SKM-1 treated with dmso at 0.1 percent for 144 hours (cell line): ENCODE data around the gene B3GALT6.

Experiments
- DNase-seq: peaks from one replicate; lab custom pipeline; 2025; ENCODE audit not compliant: unreplicated experiment; lab: John Stamatoyannopoulos, UW

B3GALT6 gene

DNA sequence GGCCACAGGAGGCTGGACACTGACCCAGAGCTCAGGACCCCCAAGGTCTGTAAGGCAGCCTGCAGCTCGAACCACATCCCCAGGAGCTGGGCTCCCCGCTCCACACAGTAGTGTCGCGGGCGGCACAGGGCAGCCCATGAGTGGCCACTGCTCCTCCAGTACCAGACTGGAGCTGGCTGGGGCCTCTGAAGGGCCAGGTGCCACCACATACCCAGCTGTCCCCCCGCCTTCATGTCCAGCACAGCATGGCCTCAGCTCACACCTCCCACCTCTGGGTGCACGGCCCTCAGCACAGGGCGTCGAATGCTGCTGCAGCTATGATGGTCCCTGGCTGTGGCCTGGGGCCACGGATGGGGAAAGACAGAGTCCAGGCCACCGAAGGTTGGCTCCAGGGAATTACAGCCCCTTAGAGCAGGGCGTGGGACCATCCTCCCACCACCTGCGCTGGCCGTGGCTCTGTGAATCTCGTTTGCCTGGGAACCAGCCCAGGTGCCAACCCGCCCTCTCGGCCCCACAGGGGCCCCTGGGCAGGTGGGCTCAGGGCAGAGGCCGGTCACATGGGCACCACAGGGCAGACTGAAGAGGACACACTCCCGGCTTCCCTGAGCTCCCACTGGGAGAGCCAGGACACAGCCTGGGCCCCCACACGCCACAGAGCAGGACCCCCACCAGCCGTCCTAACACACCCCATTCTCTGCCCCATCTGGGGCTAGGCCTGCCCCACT, 16.0 kb upstream of the B3GALT6 start:
- no peak for DNase-seq

DNA sequence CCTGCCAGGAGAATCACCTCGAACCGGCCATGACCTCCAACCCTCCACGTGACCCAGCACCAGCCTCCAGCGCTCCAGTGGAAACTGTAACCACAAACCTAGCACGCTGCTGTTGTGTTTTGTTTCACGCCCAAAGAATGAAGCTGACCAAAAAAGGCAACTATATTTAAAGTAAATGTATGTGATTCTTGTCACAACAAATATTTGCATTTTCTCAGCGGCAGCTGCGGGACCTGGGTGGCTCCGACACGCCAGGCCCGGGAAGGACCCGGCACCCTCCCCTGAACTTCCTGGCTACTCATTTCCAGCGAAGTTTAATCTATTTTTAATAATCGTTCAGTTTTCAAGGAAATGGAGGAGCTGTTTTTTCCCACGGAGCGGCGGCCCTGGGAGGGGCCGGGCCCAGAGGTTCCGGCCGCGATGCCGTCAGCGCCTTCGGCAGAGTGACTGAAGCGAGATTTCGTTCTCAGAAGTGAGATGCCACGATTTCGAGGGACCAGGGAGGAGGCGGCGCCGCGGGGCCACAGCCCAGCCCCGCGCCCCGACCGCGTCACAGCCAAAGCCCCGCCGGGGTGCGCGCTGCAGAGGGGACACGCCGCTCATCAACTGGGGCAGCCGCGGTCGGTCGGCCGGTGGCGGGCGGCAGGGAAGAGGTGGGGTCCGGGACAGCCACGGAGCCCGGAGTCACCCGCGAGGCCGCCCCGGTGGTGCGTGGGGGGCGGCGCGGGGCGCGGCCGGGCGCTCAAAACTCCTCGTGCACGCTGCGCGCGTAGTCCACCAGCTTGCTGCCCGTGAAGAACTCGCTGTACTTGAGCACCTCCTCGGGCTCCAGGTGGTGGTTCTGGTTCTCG, 15.0 kb upstream of the B3GALT6 start:
- DNase-seq, result no peak

DNA sequence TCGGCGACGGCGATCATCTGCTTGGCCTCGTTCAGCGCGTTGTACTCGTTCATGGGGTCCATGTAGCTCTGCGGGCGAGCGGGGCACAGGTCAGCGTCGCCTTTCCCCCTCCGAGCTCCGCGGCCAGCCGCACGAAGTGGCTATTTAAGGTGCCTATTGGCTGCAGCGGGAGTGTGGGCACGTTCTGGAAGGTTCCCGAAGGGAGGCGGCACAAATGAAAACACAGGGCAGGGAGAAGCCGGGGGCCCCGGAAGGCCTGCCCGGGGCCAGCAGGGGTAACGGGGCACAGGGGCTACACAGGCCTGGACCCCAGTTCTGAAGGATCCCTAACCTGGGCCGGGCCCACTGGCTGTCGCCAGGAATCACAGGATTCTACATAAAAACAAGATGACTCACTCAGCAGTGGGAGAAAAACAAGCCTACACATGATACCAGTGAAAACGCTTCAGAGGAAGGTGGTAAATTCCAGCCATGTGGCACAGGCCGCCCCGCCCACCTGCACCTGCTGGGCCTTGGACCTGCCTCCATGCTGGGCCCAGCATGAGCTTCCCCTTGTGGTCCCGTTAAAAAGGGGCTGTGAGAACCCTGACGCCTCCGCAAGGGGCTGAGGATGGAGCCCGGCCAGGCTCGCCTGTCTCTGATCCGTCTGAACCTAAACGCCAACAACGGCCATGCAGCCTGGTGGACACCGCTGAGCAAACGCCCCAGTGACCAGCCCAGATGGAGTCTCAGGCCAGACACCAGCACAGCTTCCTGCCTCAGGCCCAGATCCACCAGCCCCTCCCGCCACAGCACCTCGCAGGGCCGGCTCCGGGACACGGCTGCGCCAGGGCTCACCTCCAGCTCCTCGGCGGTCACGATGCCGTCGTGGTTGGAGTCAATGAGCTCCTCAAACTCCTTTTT, 14.2 kb upstream of the B3GALT6 start:
- no peak for DNase-seq

DNA sequence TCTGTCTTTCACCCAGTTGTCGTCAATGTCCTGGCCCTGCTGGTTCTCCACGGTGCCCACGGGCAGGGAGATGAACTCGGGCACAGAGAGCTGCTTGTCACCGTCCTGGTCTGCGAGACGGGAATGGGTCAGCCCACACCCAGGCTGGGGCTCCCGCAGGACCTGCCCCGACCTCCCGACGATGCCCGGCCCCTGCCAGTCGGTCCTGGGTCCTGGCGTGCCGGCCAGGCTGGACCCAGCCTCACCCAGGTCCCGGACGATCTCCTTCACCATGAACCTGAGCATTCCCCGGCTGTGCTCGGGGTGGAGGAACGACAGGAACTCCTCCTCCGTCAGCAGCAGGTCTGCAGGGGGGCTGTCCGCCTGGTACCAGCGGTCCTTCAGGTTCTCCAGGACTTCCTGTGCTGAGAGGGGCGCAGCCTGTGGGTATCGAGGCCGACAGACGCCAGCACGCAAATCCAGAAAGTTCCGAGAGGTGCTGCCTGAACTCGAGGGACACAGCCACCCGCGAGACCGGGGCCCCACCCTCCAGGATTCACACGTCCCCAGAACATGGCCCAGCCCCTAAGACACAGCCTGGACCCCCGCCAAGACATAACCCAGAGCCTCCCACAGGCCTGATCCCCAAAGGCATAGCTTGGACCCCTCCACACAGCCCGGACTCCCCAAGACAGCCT, 13.4 kb upstream of the B3GALT6 start:
- DNase-seq, result no peak

DNA sequence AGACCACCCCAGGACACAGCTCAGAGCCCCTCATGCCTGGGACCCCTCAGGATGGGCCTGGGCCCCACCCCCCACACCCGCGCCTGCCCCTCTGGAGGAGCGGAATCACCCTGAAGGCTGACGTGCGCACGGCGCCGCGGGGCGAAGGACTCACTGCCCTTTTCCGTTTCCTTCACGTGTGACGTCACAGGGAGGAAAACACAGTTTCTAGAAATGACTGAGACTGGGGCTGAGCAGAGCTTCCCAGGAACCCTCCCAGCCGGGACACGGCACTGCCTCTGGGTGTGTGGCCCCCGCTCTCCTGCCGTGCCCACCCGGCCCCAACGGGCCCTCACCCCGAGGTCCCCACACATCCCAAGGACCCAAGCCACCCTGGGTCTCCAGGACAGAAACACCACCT, 12.7 kb upstream of the B3GALT6 start:
- no peak for DNase-seq

DNA sequence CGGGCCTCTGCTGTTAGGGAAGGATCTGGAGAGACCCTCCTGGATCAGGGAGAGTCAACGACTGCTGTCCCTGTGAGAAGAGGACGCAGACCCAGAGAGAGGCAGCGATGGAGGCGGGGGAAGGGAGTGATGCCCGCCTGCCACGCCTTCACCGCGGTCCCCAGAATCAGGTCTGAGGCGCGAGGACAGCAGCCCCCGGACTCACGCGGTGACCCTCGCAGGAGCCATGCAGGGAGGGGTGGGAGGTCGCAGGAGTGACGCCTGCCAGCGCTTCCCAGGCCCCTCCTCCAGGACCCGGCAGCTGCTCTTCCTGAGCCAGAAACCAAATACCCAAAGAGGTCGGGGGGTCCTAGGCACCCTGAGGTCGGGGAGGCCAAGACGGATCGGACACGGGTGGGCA, 11.8 kb upstream of the B3GALT6 start:
- no peak for DNase-seq

DNA sequence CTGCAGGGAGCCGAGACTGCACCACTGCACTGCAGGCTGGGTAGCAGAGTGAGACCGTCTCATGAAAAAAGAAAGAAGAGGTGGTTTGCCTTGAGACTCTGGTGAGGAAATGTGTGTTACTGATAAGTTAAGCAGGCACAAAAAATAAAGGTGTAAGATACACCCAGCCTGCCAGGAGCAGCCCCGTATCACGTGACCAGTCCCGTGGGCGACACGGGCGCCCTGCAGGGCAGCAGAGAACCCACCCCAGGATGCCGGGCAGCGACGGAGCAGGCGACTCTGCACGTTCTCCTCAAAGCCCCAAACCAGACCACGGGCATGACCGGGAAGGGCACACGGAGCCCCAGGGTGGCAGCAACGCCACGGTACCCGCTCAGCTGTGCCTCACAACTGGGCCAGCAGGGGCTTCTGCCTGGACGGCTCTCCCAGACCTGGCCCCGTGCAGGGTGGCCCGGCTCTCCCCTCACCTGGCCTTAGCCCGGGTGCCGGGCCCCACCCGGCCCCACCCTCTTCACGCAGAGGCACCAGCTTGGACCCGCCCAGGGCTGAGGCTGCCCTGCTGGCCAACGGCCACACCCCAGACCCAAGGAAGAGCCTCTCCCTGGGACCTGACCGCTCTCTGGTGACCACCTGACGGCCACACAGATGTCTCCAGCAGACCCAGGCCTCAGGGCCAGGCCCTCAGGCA, 10.0 kb upstream of the B3GALT6 start:
- DNase-seq, result no peak

DNA sequence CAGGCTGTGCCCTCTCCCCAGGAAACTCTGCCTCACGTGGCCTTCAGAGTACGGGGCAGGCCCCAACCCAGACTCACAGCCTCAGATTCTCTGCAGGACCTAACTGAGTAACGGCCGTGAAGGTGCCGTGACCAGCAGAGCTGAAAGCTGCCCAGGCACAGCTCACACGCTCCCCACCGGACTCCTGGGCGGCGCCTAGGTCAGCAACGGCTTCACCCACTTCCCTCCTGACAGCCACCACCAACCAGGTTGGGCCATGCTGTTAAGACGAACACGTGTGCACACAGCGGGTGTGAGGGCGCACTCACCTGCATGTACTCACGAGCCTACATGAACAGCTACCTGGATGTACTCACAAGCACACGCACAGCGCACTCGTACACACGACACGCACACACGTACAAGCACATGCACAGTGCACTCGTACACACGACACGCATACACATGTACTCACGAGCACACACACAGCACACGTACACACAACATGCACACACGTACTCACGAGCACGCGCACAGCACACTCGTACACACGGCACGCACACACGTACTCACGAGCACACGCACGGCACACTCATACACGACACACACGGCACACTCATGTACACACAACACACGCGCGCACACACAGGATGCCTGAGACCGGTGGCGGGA, 9.3 kb upstream of the B3GALT6 start:
- DNase-seq, result no peak

DNA sequence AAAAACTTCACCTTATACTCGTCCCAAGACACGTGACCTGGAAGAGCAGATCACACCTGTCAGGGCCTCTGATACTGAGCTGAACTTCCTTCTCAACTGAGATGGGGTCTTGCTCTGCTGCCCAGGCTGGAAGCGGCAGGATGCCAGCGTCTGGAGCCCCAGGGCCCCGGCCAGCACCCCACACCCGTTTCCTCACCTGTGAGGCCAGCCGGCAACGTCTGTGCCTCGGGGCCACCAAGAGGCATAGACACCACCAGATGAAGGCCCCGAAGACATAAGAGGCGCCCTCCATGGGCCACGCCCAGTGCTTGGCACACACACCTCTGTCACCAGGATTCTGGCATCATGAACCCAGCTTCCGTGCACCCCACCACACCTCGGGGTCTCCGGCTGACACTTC, 8.7 kb upstream of the B3GALT6 start:
- DNase-seq, result no peak

DNA sequence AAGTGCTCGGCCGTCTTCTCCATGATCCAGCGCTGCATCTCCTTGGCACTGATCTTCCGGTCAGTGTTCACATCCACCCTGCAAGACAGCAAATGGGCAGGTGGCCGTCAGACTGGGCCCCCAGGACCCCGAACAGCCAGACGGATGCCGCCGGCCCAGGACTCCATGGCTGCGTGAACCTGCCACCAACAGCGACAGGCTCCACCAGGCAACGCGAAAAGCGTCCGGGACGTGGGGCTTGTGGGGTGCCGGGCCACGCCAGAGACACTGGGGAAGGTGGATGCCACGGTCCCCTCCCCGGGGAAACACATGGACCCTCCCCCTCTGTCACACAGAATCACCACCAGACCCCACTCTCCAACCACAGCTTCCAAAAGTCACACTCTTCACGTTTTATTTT, 8.1 kb upstream of the B3GALT6 start:
- no peak for DNase-seq

DNA sequence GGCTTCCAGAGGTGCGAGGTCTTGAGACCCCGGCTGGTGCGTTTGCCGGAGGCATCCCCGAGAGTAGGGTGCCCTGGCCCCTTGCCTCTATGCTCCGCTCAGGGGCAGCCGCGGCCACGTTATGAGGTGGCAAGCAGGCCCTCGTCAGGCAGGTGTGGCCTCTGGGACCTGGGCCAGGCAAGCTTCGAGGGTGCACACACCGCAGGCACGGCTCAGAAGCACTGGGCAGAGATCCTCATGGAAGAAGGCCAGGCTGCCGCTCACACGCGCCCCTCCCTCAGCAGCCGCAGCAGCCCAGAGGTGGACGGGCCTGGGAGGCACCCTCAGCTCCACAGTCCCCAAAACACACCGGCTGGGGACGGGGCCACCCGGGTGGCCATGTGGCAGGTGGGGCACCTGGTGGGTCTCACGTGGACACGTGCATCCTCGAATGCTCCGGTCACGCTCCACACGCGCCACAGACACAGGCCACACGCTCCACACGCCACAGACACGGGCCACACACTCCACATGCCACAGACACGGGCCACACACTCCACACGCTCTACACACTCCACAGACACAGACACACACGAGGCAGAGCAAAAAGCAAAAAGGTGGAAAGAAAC, 6.7 kb upstream of the B3GALT6 start:
- DNase-seq, result no peak

DNA sequence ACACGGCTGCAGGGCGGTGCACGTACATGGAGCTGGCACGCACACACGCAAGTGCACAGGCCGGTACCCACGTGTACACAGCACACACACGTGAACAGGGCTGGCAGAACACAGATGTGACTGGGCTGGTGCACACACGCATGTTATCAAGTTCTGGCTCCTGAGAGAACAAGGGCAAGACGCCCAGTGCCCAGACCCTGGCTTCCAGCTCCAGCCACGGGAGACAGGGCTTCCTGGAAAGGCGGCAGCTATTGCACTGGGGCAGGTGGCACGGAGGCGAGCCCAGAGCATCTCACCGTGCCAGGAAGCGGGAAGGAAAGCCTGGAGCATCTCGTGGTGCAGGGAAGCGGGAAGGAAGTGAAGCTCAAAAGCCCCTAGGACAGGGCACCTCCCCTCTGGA, 6.1 kb upstream of the B3GALT6 start:
- no peak for DNase-seq

DNA sequence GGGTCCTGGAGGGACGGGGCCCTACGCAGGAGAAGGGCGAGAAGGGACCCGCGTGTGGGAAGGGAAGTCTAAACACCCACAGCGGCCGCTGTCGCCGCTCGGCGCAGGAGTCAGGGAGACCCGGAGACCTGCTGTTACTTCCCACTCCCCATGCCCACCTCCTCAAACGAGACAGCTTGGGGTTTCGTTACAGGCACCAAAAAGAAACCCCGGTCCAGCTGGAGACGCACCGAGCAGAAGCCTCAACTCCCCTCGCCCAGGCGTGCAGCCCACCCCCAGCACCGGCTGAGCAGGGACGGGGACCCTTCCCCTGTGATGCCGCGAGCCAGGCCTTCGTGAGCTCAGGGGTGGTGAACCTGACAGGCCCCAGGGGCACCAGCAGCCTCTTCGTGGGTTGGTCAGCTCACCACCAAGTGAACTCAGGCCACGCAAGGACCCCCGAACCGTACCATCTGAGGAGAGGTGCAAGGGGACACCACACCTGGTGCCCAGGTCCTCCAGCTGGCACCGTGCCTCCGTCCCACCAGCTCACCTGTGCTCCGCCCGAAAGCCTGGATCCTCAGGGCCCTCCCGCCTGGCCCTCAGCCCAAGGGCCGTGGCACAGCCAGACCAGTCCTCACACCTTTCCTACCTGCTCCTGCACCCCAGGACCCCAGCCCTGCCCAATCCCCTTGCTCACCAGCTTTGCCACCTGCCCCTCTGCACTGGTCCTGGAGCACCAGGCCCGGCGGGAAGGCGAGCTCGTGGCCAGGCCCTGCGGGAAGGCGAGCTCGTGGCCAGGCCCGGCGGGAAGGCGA, 5.3 kb upstream of the B3GALT6 start:
- no peak for DNase-seq

DNA sequence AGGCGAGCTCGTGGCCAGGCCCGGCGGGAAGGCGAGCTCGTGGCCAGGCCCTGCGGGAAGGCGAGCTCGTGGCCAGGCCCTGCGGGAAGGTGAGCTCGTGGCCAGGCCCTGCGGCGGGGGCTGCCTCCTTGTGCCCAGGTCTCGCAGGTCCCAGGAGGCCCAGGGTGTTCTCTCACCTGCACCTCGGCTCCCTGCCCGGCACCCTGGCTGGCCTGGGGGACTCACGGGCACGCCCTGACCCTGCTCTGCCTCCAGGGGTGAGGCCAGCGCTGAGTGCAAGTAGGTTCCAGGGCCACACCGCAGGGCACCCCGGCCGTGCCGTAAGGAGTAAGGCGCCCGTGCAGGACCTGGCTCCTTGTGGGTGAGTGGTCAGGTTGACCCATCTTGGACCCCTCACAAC, 4.7 kb upstream of the B3GALT6 start:
- DNase-seq, result no peak

DNA sequence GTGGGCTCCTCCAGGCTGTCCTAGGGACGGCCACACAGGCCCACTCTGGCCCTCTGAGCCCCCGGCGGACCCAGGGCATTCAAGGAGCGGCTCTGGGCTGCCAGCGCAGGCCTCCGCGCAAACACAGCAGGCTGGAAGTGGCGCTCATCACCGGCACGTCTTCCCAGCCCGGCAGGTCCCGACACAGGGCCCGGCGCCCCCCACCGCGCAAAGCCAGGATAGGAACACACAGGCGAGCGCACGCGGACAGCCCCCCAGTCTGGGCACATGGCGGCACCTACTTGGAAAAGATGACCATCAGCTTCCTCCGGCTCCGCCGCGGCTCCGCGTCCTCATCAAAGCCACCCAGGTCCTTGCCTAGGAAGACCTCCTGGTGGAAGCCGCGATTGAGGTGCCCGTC, 3.9 kb upstream of the B3GALT6 start:
- no peak for DNase-seq

DNA sequence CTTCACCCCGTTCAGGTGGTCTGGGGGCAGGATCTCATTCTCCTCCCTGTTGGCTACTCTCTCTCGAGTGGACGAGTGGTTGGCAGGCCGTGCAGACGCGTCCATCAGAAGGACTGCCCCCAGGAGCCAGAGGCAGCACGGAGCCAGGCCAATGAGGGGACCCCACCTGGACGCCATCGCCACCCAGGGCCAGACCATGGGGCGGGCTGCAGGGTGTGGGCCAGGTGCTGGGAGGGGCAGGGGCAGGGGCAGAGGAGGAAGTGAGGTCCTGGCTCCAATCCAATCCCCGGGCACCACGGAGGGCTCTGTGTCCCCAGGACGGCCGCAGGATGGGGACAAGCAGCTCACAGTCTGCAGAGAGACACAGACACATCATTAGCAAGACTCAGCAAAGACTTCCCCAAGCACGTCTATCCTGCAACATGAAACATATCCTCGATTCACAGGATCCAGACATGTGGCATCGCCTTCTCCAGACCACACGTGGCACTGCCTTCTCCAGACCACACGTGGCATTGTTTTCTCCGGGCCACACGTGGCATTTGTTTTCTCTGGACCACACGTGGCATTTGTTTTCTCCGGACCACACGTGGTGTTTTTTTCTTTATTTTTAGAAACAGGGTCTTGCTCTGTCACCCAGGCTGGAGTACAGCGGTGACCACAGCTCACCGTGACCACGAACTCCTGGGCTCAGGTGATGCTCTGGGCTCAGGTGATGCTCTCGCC, 3.3 kb upstream of the B3GALT6 start:
- no peak for DNase-seq

DNA sequence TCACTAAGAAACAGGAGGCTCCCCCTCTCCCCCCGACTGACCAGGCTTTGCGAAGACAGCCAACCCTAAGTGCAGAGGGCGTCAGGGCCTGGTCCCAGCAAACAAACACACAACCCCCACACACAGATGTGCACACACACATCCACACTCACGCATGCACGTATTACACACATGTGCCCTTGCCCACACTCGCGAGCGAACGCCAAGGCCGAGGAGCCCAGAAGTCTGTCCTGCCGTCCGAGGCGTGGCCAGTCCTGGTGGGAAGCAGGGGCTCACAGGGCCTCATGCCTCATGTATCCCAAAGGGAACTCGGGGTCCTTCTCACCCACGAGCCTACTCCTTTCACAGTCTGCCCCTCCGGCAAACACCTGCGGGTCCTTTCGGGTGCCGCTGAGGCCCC, 2.3 kb upstream of the B3GALT6 start:
- no peak for DNase-seq
